Left ventricle myocardium inferior (tissue), 1 donor: Measurements from ENCODE around the gene BCAT1. TPM values are rescaled to one million over a fixed set of nuclear protein-coding genes. Genes with fewer than 3 reads are reported as not detected.
A peak's percentile ranks its signal among the peaks of the same experiment; 100 is the strongest.
"Not testable (repeated sequence)": the region's sequence is repeated elsewhere in the genome, so short reads cannot be mapped to it uniquely, and the experiment has no call there.

Experiments
- DNase-seq: peaks from one replicate; pipeline ENCODE4 v3.0.0-alpha.2; 2020
- H3K27ac ChIP-seq: fragments of 200-600 bp; replicated peaks from 2 replicates; pipeline ENCODE4 v1.8.0; 2021
- H3K27me3 ChIP-seq: fragments of 200-600 bp; 2 replicates; pipeline ENCODE4 v1.8.0; 2021; ENCODE audit warnings: low read depth
- H3K36me3 ChIP-seq: fragments of 200-600 bp; 2 replicates; pipeline ENCODE4 v1.8.0; 2021
- H3K4me1 ChIP-seq: fragments of 200-600 bp; 2 replicates; pipeline ENCODE4 v1.8.0; 2021
- H3K4me3 ChIP-seq: fragments of 200-600 bp; 2 replicates; pipeline ENCODE4 v1.8.0; 2021; ENCODE audit warnings: mild to moderate bottlenecking, moderate library complexity
- H3K9me3 ChIP-seq: fragments of 200-600 bp; replicated peaks from 2 replicates; pipeline ENCODE4 v1.8.0; 2021
- CTCF ChIP-seq: fragments of 200-600 bp; IDR thresholded peaks from 2 replicates; pipeline ENCODE4 v1.8.0; 2021; ENCODE audit warnings: antibody characterized with exemption, mild to moderate bottlenecking, borderline replicate concordance
- intact Hi-C: fragments of 100-400 bp; cut with micrococcal nuclease; formaldehyde crosslinking; loops from one replicate; pipeline ENCODE4 v1.11.0; 2022
- total RNA-seq: library from RNA; stranded (reverse); fragmentation: NEBNext Ultra II Directional; extraction: Animal tissue kit (Norgen Biotek cat#: 25700); gene quantifications from one replicate; pipeline ENCODE4 v1.2.1, GENCODE V29; 2021
- donor health status: DM: no; HTN: yes; CAD: no; lungs with severe emphysema.

Gene BCAT1
- total RNA-seq, 1 donor from 2014 or later = 4.3 TPM

DNA sequence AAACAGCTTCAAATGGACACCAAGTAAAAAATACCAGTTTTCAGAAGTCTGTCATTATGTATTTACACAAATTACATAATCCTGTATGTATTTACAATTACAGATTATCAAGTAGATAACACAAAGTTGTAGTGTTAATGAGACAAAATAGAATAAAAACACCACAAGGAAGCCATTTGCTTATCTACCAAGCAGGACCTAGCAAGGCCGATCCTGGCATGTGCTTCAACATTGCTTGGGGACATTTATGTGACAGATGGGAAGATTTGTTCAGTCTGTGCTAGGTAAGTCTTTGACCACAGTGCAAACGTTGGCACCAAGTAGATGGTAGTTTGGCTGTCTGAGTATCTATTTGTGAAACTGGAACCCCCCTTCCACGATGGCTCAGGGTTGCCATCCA lies 35.8 kb downstream of the BCAT1 start:
- H3K4me1 ChIP-seq = no peaks in the 10 kb centered on the region
- no peak for DNase-seq
- no peak for TF ChIP-seq CTCF
- H3K9me3 ChIP-seq = no peaks in the 10 kb centered on the region
- intact Hi-C loops = no loop called here
- no peaks in the 10 kb centered on the region for H3K36me3 ChIP-seq
- no peak overlapping the region for H3K4me3 ChIP-seq
- no peaks in the 10 kb centered on the region for H3K27me3 ChIP-seq
- H3K27ac ChIP-seq = no peak overlapping the region

GRCh38 chr12:24911271-24911791 lies 37.6 kb downstream of the BCAT1 start:
- Histone ChIP-seq H3K4me1 (no peaks in the 10 kb centered on the region), H3K27me3 (peaks cover 4% of the 10 kb centered on the region), H3K4me3 (no peak overlapping the region), H3K36me3 (no peaks in the 10 kb centered on the region), H3K27ac (no peak overlapping the region), H3K9me3 (no peaks in the 10 kb centered on the region)
- DNase-seq = no peak
- intact Hi-C loops = no loop called here
- no peak for TF ChIP-seq CTCF

- H3K9me3 ChIP-seq, H3K4me3 ChIP-seq, H3K4me1 ChIP-seq, DNase-seq, H3K36me3 ChIP-seq, H3K27ac ChIP-seq, intact Hi-C loops: not testable (repeated sequence)
- peaks cover 13% of the 10 kb centered on the region for H3K27me3 ChIP-seq
Observed at GRCh38 chr12:24910192-24910591, 38.7 kb downstream of the BCAT1 start.

GRCh38 chr12:24909667-24910066 lies 39.2 kb downstream of the BCAT1 start:
- H3K4me3 ChIP-seq = no peak overlapping the region
- intact Hi-C loops = no loop called here
- no peak overlapping the region for H3K27ac ChIP-seq

GRCh38 chr12:24907464-24907863 lies 41.4 kb downstream of the BCAT1 start:
- Histone ChIP-seq H3K27me3 (peaks cover 40% of the 10 kb centered on the region), H3K36me3 (no peaks in the 10 kb centered on the region), H3K27ac (no peak overlapping the region), H3K4me3 (no peak overlapping the region), H3K9me3 (no peaks in the 10 kb centered on the region), H3K4me1 (peaks cover 14% of the 10 kb centered on the region)
- intact Hi-C loops = no loop called here
- DNase-seq = no peak
- no peak for TF ChIP-seq CTCF

More at GRCh38 chr12:24909667-24910066, 39.2 kb downstream of the BCAT1 start:
- H3K27me3 ChIP-seq = peaks cover 18% of the 10 kb centered on the region
- no peaks in the 10 kb centered on the region for H3K9me3 ChIP-seq
- no peaks in the 10 kb centered on the region for H3K4me1 ChIP-seq
- TF ChIP-seq CTCF = no peak
- no peaks in the 10 kb centered on the region for H3K36me3 ChIP-seq
- peak; percentile 38 for DNase-seq

GRCh38 chr12:24906141-24906540 lies 42.8 kb downstream of the BCAT1 start:
- Histone ChIP-seq H3K9me3 (no peaks in the 10 kb centered on the region), H3K4me1 (peaks cover 23% of the 10 kb centered on the region), H3K4me3 (no peak overlapping the region), H3K27ac (no peak overlapping the region), H3K36me3 (no peaks in the 10 kb centered on the region), H3K27me3 (peaks cover 54% of the 10 kb centered on the region)
- no peak for DNase-seq
- intact Hi-C loops = no loop called here
- TF ChIP-seq CTCF = no peak
